Measurements from ENCODE around the gene PLXNB1.
"Not testable (repeated sequence)": the region's sequence is repeated elsewhere in the genome, so short reads cannot be mapped to it uniquely, and the experiment has no call there.

The PLXNB1 gene

GRCh38 chr3:48404440-48405342, 25.2 kb downstream of the PLXNB1 start:
- DNase-seq (ENCODE audit: low spot score) = no peak

- no peak for DNase-seq (ENCODE audit: low spot score)
Observed at GRCh38 chr3:48403533-48404439, 26.1 kb downstream of the PLXNB1 start.

DNA sequence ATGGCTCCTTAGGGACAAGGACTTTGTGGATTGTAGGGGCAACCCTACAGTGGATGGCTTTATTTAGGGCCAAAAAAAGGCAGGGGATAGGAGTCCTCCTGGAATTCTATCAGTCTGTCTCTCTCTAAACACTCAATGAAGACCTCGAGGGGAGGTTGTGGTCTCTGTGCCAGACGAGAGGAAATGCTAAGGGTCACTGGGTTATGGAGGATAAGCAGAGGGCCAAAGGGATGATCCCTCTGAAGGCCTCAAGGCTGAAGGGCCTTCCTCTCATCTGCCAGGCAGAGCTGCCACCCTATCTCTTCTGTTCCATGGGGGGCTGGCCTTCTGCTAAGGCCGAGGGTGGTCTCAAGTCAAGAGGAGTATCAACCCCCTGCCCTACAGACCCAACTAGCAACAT, 27.0 kb downstream of the PLXNB1 start:
- no peak for DNase-seq (ENCODE audit: low spot score)

DNA sequence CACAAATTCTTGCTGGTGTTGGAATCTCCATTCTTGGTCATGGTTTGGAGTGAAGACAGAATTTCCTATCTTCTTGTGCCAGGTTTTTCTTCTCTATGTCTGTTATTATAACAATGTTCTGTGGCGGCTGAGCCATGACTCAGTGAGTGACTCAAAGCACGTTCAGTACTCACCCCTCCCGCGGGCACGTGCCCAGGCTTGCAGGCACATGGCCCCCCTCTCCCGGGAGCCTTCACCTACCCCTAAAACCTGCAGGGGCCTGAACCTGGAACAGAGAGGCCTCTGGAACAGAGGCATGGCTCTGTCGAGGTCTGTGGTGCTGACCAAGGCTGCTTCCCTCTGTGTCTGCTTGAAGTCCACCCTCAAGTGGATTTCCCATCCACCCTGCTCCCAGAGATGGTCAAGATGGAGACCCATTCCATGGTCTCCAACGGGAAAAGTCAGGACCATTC, 27.6 kb downstream of the PLXNB1 start:
- no peak for DNase-seq (ENCODE audit: low spot score)

- not testable (repeated sequence) for DNase-seq (ENCODE audit: low spot score)
Observed at GRCh38 chr3:48401434-48401901, 28.4 kb downstream of the PLXNB1 start.

DNA sequence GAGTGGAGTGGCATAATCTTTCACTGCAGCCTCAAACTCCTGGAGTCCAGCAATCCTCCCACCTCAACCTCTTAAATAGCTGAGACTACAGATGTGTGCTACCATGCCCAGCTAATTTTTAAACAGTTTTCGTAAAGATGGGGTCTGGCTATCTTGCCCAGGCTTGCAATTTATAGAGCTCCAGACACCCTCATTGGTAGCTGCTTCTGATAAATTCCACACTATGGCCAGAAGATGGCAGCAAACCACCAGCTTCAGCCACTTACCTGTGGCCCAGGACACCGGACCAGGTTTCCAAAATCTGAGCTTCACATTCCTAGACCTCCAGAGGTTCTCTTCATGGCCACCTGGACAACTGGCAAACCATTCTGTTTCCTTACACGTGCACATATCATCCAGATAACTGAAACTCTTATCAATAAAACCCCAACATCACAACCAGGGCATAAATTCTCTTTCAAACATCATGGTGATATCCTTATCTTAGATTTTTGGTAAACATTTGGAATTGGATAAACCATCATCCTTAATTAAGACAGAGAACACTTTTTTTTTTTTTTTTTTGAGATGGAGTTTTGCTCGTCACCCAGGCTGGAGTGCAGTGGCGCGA, 29.0 kb downstream of the PLXNB1 start:
- peak; percentile 66 for DNase-seq (ENCODE audit: low spot score)

DNA sequence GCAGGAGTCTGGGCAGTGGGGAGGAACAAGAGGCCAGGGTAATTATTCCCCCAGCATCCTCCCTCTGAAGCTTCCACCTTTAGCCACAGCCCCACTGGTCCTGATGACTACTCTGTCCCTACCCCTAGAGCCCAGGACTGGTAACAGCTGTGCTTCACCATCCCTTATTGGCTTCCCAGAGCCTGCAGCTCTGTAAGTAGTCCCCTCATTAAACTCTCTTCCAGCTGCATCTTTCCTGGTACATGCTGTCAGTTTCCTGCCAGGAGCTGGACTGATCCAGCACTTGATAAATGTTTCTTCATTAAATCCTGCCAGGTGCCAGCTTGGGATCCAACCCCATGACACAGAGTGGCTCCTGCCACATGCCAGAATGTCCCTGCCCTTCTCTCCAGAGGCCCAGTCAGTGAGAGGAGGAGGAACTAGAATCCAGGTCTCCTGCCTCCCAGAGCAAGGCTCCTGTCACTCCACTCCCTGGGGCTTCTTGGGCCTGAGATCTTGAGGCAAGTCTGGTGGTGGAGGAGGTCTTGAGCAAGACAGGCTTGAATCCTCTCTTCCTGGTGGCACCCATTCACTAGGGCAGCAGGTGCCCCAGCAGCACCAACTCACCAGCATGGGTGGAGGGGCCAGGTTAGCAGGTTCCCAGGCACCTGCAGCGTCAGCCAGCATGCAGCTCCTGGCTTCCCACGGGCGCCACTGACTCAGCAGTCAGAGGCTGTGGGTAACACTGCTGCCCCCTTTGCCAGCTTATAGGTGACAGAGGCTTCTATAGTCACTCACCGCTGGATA, 30.3 kb downstream of the PLXNB1 start:
- DNase-seq (ENCODE audit: low spot score) = no peak

GRCh38 chr3:48398701-48399386, 31.0 kb downstream of the PLXNB1 start:
- no peak for DNase-seq (ENCODE audit: low spot score)

DNA sequence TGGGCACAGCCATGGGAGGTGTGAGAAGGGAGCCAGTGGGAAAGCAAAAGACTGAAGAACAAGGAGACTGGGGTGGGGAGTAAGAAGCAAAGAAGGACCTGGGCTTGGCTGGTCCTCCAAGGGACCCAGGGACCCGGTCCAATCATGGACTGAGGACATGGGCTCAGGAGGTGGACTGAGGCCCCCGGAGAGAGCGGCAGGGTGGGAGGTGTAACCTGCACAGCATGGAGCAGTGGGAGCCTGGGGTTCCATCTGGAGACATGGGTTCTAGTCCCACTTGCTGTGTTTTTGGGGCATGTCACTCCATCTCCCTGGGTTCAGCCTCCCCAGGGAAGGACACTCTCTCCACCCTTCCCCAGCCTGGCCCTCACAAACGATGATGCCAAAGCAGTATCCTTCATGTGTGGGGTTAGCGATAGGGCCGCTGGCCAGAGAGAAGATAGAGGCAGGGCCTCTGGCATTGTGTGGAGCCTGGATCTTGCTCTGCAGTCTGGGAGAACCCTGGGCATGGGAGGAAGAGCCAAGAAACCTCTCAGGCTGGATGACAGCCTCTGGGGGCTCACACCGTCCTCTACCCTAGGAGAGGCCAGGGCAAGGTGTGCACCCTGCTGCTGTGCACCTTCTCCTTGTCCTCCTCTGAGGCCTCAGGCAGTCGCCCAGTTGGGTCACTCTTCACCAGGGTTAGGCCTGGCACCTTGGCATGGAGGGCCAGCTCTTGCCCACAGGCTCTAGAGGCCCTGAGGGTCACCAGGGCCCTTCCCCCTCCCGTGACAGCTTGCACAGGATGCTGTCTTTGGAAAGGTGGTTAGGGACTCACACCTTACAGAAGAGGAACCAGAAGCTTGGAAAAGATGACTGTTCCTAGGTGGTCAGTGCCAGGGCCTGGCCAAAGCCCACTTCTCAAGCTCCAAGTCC, 31.9 kb downstream of the PLXNB1 start:
- DNase-seq (ENCODE audit: low spot score) = no peak

DNA sequence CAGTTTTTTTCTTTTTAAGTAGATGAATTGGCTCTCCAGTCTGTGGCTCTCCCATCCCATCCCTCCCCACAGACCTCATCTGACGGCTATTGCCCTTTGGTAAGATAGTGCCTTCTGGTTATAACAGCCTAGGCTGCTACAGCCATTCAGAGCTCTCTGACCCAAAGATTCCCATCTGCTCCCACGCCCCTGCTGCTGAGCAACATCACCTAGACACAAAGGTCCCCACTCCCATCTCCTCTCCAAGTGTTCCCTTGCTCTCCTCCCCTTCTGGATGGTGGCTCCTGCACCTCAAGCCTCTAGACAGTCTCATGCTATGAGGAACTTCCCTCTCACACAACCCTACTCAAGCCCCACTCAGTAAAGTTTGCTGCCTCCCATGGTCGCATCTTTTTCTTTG, 34.2 kb downstream of the PLXNB1 start:
- DNase-seq (ENCODE audit: low spot score) = no peak

DNA sequence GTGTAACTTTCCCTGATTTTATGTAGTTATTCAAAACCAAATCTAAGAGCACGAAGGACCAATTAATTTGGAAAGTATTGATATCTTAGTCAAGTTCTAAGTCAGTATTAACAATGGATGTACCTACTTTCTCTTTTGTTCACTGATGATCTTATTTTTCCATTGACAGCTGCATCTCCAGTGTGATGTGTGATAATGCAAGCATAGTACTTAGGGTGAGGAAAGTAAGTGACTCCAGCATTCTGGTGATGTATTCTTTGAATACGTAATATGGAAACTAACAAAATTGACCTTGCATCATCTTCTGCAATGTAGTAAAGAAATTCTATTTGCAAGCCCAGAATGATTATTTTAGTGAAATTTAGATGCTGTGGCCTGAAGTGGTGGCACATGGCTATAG, 35.5 kb downstream of the PLXNB1 start:
- no peak for DNase-seq (ENCODE audit: low spot score)

DNA sequence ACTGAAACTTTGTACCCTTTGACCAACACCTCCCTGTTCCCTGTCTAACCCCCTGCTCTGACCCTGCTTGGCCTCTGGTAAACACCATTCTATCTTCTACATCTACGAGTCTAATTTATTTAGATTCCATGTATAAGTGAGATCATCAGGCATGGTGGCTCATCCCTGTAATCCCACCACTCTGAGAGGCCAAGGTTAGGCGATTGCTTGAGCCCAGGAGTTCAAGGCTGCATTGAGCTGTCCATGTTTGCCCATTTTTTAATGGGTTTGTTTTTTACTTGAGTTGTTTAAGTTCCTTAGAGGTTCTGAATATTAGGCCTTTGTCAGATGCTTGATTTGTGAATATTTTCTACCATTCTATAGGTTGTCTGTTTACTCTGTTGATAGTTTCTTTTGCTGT, 40.9 kb downstream of the PLXNB1 start:
- no peak for DNase-seq (ENCODE audit: low spot score)

DNA sequence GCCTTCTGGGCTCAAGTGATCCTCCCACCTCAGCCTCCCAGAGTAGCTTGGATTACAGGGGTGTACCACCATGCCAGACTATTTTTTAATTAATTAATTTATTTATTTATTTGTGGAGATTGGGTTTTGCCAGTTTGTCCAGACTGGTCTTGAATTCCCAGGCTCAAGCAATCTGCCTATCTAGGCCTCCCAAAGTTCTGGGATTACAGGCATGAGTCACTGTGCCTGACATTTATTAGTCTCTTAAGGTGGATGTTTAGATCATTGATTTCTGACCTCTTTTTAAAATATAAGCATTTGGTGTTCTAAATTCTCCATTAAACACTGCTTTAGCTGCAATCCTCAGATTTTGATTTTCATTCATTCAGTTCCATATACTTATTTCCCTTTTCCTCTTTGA, 42.3 kb downstream of the PLXNB1 start:
- DNase-seq (ENCODE audit: low spot score) = no peak

GRCh38 chr3:48372862-48373435, 56.9 kb downstream of the PLXNB1 start:
- DNase-seq (ENCODE audit: low spot score) = no peak

DNA sequence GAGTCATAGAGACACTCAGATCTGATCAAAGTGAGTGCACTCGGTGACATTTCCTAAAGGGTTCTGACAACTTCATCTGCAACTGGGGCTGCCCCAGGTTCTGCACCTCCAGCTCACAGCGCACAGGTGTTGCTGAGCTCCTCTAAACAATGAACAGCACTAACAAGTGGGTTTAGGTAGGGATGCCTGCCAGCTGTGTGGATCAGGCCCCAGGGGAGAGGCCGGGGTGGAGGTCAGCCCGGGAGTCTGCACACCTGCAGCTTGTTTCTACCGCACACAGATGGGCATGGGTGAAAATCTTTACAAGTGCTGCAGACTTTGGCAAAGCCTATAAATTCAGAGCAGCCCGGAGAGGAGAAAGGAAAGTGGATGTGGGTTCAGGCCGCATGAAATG, 57.5 kb downstream of the PLXNB1 start:
- DNase-seq (ENCODE audit: low spot score) = no peak

DNA sequence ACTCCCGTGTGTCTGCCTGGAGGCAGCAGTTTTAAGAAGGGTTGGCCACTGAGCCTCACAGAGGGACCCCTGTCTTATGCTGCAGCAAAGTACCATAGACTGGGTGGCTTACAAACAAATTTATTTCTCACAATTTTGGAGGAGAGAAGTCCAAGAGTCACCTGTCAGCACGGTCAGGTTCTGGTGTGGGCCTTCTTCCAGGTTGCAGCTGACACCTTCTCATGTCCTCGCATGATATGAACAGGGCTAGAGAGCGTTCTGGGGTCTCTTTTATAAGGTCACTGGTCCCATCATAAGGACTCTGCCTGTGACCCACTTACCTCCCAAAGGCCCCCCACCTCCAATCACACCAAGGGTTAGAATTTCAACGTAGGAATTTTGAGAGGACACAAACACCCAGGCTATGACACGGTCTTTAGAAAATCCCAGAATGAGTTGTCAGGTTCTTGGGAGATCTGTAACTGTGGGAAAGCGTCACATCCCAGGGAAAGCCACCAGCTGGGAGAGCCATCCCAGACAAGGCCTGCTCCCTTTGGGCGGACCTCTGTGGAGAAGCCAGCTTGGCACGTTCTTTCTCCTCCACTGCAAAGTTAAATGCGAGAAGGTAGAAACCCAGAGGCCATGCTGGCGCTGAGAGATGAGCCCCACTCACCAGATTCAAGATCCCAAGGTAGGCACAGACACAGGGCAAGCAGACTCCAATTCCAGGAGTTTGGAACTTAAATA, 58.1 kb downstream of the PLXNB1 start, which contains the start of gene FBXW12:
Gene FBXW12 (plus strand): TSS at position 569 of the 726 bp plus-strand sequence. CDS start 549 bp downstream, outside the sequence.
- DNase-seq (ENCODE audit: low spot score) = no peak

GRCh38 chr3:48370333-48370713, 59.6 kb downstream of the PLXNB1 start:
- DNase-seq (ENCODE audit: low spot score) = no peak

DNA sequence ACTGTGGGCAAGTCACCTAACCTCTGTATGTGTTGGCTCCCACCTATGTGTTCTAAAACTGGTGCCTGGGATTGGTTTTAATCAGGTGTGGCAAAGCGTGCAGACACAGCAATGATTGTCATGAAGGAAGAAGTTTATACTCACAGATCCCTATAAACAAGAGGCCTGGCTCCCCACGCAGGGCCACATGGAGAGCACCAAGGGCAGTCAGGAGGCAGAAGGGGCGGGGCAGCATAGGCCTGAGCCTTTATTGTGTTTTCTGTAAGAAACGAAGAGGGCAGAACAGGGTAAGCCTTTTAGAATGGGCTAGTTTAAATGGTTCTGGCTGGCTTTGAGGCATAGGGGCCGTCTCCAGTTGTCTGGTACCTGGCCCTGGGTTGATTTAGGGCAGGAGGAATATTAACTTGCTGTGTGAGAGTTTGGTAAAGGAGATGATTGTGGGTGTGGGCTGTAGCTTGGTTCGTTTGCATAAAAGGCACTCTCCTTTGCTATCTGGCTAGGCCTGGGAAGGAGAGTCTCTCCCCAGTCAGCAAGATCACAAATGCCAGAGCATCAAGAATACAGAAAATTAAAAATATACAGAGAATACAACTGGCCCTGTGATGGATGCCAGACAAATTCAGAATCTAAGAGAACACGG, 60.1 kb downstream of the PLXNB1 start:
- no peak for DNase-seq (ENCODE audit: low spot score)
